Hepatocyte (in vitro differentiated cells): ENCODE measurements around the gene ZFPM1. TPM values are rescaled to one million over a fixed set of nuclear protein-coding genes. Genes with fewer than 3 reads are reported as not detected.

Source experiments
- DNase-seq: peaks from one replicate; pipeline ENCODE4 v3.0.0-alpha.2; 2016; ENCODE audit warnings: low spot score
- H2AFZ ChIP-seq: fragments of 200-600 bp; sonication (generic); 2 replicates; pipeline ENCODE4 v1.6.0; 2016; ENCODE audit warnings: antibody characterized with exemption, mild to moderate bottlenecking
- H3K27ac ChIP-seq: fragments of 200-600 bp; sonication (generic); 2 replicates; pipeline ENCODE4 v1.5.1; 2016; ENCODE audit warnings: mild to moderate bottlenecking
- H3K27me3 ChIP-seq: fragments of 200-600 bp; sonication (generic); 2 replicates; pipeline ENCODE4 v1.6.1; 2016
- H3K36me3 ChIP-seq: fragments of 200-600 bp; sonication (generic); replicated peaks from 2 replicates; pipeline ENCODE4 v1.5.1; 2016; ENCODE audit warnings: low read depth; ENCODE audit not compliant: insufficient read depth
- H3K4me1 ChIP-seq: fragments of 200-600 bp; sonication (generic); 2 replicates; pipeline ENCODE4 v1.5.1; 2016; ENCODE audit warnings: mild to moderate bottlenecking, moderate library complexity; ENCODE audit not compliant: insufficient read depth
- H3K4me2 ChIP-seq: fragments of 200-600 bp; sonication (generic); 2 replicates; pipeline ENCODE4 v1.6.0; 2016
- H3K4me3 ChIP-seq: fragments of 200-600 bp; sonication (generic); 2 replicates; pipeline ENCODE4 v1.5.1; 2016; ENCODE audit warnings: mild to moderate bottlenecking
- H3K79me2 ChIP-seq: fragments of 200-600 bp; sonication (generic); 2 replicates; pipeline ENCODE4 v1.6.0; 2017; ENCODE audit warnings: mild to moderate bottlenecking
- H3K9me2 ChIP-seq: fragments of 200-600 bp; sonication (generic); replicated peaks from 2 replicates; pipeline ENCODE4 v1.6.0; 2017; ENCODE audit warnings: mild to moderate bottlenecking; ENCODE audit not compliant: insufficient read depth
- H3K9me3 ChIP-seq: fragments of 200-600 bp; sonication (generic); 2 replicates; pipeline ENCODE4 v1.5.1; 2016; ENCODE audit warnings: low read depth, mild to moderate bottlenecking
- H4K20me1 ChIP-seq: fragments of 200-600 bp; sonication (generic); 2 replicates; pipeline ENCODE4 v1.6.0; 2016; ENCODE audit warnings: mild to moderate bottlenecking; ENCODE audit not compliant: insufficient read depth, poor library complexity, severe bottlenecking
- CTCF ChIP-seq: fragments of 200-600 bp; sonication (generic); IDR thresholded peaks from 2 replicates; pipeline ENCODE4 v1.5.1; 2016; ENCODE audit warnings: antibody characterized with exemption, mild to moderate bottlenecking; ENCODE audit not compliant: poor library complexity
- EZH2 ChIP-seq: fragments of 200-600 bp; sonication (generic); IDR thresholded peaks from 2 replicates; pipeline ENCODE4 v1.6.1; 2016; ENCODE audit warnings: antibody characterized with exemption, mild to moderate bottlenecking, borderline replicate concordance
- EZH2phosphoT487 ChIP-seq: fragments of 200-600 bp; sonication (generic); IDR thresholded peaks from one replicate; pipeline ENCODE4 v1.6.1; 2018; ENCODE audit warnings: antibody characterized with exemption, mild to moderate bottlenecking, low read depth, moderate library complexity; ENCODE audit not compliant: unreplicated experiment, severe bottlenecking
- WGBS: methylation state at CpG from one replicate; pipeline ENCODE4 v1.1.6; 2016; ENCODE audit warnings: low lambda C conversion rate; ENCODE audit errors: missing lambda C conversion rate; 5-methylcytosine and 5-hydroxymethylcytosine counted together
- polyA plus RNA-seq: library from polyadenylated mRNA; unstranded; fragments of >200 nt; fragmentation: Nextera tagmentation; extraction: Ambion mirVana; gene quantifications from 2 replicates; pipeline ENCODE4 v1.2.1, GENCODE V29; 2016
- total RNA-seq: library from RNA; depleted of rRNA; stranded (reverse); fragments of >200 nt; gene quantifications from 2 replicates; pipeline ENCODE4 v1.2.3, GENCODE V29; 2014

Gene ZFPM1
- total and polyA plus RNA-seq, 2 experiments from 2014 or later = 4.1 to 11.9 TPM

- peak overlapping the region; percentile 77 for H3K4me2 ChIP-seq
- TF ChIP-seq CTCF (no peak), EZH2phosphoT487 (no peak), EZH2 (no peak)
- no peak overlapping the region for H3K4me3 ChIP-seq
- H3K4me1 ChIP-seq = peaks cover 4% of the 10 kb centered on the region
- 62% methylated on average over 27 of the region's 65 CpGs for WGBS
- DNase-seq = no peak
- no peaks in the 10 kb centered on the region for H3K9me2 ChIP-seq
- no peak overlapping the region for H2AFZ ChIP-seq
- H3K27ac ChIP-seq = no peak overlapping the region
- H3K9me3 ChIP-seq = no peaks in the 10 kb centered on the region
- H3K79me2 ChIP-seq = no peaks in the 10 kb centered on the region
- H3K36me3 ChIP-seq = no peaks in the 10 kb centered on the region
- H4K20me1 ChIP-seq = no peaks in the 10 kb centered on the region
- peaks cover 5% of the 10 kb centered on the region for H3K27me3 ChIP-seq
Observed at GRCh38 chr16:88534638-88535190, 81.6 kb downstream of the ZFPM1 start.

- H3K27ac ChIP-seq = no peak overlapping the region
- TF ChIP-seq CTCF (no peak), EZH2phosphoT487 (no peak), EZH2 (no peak)
- H2AFZ ChIP-seq = no peak overlapping the region
- H3K4me2 ChIP-seq = peak overlapping the region; percentile 77
- no peaks in the 10 kb centered on the region for H3K9me3 ChIP-seq
- no peaks in the 10 kb centered on the region for H3K36me3 ChIP-seq
- WGBS = 95% methylated on average over 22 of the region's 22 CpGs
- H3K4me3 ChIP-seq = no peak overlapping the region
- H3K9me2 ChIP-seq = no peaks in the 10 kb centered on the region
- H3K27me3 ChIP-seq = peaks cover 5% of the 10 kb centered on the region
- no peaks in the 10 kb centered on the region for H4K20me1 ChIP-seq
- no peaks in the 10 kb centered on the region for H3K79me2 ChIP-seq
- H3K4me1 ChIP-seq = peaks cover 1% of the 10 kb centered on the region
- DNase-seq = no peak
Observed at GRCh38 chr16:88535191-88535856, 82.2 kb downstream of the ZFPM1 start.

- H2AFZ ChIP-seq = no peak overlapping the region
- H3K4me2 ChIP-seq = no peak overlapping the region
- H3K9me2 ChIP-seq = no peaks in the 10 kb centered on the region
- no peak overlapping the region for H3K4me3 ChIP-seq
- H3K27ac ChIP-seq = no peak overlapping the region
- H3K27me3 ChIP-seq = peaks cover 5% of the 10 kb centered on the region
- DNase-seq = no peak
- no peaks in the 10 kb centered on the region for H3K79me2 ChIP-seq
- H3K36me3 ChIP-seq = no peaks in the 10 kb centered on the region
- no peaks in the 10 kb centered on the region for H3K9me3 ChIP-seq
- 95% methylated on average over 9 of the region's 9 CpGs for WGBS
- no peaks in the 10 kb centered on the region for H4K20me1 ChIP-seq
- no peaks in the 10 kb centered on the region for H3K4me1 ChIP-seq
- TF ChIP-seq EZH2 (no peak), CTCF (no peak), EZH2phosphoT487 (no peak)
Observed at GRCh38 chr16:88535857-88536222, 82.8 kb downstream of the ZFPM1 start.
